Measurements from ENCODE around the gene XCL2. TPM values are rescaled to one million over a fixed set of nuclear protein-coding genes. Genes with fewer than 3 reads are reported as not detected.

The XCL2 gene
- polyA plus RNA-seq, 2 of the 4 experiments (the other 2 are of a cell fraction) = not detected

DNA sequence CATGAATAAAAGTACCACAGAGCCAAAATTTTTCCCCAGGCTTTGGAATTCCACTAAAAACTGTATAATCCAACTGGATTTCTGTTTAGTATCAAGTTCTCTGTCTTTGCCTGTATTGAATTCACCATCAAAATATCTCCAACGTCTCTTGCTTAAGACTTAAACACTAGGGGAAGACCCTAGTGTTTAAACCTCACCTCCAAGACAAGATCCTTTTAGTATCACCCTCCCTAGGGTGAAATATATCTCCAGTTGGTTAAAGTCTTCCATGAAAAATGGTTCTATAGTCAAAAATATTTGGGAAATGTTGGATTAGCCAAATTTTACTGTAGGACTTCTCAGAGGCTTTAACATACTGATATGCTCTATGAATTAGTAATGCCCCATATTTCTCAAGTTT is 24.5 kb upstream of the XCL2 start:
- Histone ChIP-seq H3K9me3 (no peaks in the 10 kb centered on the region; the same call in 2 of the 3 replicates), H3K4me3 (no peak overlapping the region), H3K4me1 (no peaks in the 10 kb centered on the region), H3K4me2 (no peak overlapping the region), H3K27ac (no peak overlapping the region)
- ATAC-seq (no peak), DNase-seq (ENCODE audit: low read depth in 1 of 2, low spot score in 1 of 2) (no peak), FAIRE-seq (no peak)
- TF ChIP-seq HOXB5 (CRISPR knock-in tag; IDR thresholded peaks at IDR 0.05) (no peak), PHF8 (IDR thresholded peaks at IDR 0.05; ENCODE audit: borderline replicate concordance, low read depth) (no peak), ZNF302 (CRISPR knock-in tag; IDR thresholded peaks at IDR 0.05) (no peak), MAZ (IDR thresholded peaks at IDR 0.05; ENCODE audit: borderline replicate concordance, low read depth, low read length) (no peak), JUN (IDR thresholded peaks at IDR 0.05) (no peak), ZSCAN20 (CRISPR knock-in tag; IDR thresholded peaks at IDR 0.05) (no peak), KDM1A (IDR thresholded peaks at IDR 0.05; ENCODE audit: low read depth) (no peak), MYC (IDR thresholded peaks at IDR 0.05; ENCODE audit: borderline replicate concordance, low read length) (no peak), TP53 (CRISPR knock-in tag; IDR thresholded peaks at IDR 0.05) (no peak), RFX5 (IDR thresholded peaks at IDR 0.05) (no peak), RNF2 (IDR thresholded peaks at IDR 0.05; ENCODE audit: borderline replicate concordance, low read depth) (no peak), GATA3 (IDR thresholded peaks at IDR 0.05; ENCODE audit: borderline replicate concordance) (no peak), HDAC2 (IDR thresholded peaks at IDR 0.05) (no peak), BHLHE40 (IDR thresholded peaks at IDR 0.05; ENCODE audit: low read depth, low read length) (no peak)
- TF ChIP-seq, protein P1, sequence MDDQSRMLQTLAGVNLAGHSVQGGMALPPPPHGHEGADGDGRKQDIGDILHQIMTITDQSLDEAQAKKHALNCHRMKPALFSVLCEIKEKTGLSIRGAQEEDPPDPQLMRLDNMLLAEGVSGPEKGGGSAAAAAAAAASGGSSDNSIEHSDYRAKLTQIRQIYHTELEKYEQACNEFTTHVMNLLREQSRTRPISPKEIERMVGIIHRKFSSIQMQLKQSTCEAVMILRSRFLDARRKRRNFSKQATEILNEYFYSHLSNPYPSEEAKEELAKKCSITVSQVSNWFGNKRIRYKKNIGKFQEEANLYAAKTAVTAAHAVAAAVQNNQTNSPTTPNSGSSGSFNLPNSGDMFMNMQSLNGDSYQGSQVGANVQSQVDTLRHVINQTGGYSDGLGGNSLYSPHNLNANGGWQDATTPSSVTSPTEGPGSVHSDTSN (IDR thresholded peaks at IDR 0.05) = no peak
- TF ChIP-seq, protein P2, sequence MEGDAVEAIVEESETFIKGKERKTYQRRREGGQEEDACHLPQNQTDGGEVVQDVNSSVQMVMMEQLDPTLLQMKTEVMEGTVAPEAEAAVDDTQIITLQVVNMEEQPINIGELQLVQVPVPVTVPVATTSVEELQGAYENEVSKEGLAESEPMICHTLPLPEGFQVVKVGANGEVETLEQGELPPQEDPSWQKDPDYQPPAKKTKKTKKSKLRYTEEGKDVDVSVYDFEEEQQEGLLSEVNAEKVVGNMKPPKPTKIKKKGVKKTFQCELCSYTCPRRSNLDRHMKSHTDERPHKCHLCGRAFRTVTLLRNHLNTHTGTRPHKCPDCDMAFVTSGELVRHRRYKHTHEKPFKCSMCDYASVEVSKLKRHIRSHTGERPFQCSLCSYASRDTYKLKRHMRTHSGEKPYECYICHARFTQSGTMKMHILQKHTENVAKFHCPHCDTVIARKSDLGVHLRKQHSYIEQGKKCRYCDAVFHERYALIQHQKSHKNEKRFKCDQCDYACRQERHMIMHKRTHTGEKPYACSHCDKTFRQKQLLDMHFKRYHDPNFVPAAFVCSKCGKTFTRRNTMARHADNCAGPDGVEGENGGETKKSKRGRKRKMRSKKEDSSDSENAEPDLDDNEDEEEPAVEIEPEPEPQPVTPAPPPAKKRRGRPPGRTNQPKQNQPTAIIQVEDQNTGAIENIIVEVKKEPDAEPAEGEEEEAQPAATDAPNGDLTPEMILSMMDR (IDR thresholded peaks at IDR 0.05) = no peak
- TF ChIP-seq, protein P3, sequence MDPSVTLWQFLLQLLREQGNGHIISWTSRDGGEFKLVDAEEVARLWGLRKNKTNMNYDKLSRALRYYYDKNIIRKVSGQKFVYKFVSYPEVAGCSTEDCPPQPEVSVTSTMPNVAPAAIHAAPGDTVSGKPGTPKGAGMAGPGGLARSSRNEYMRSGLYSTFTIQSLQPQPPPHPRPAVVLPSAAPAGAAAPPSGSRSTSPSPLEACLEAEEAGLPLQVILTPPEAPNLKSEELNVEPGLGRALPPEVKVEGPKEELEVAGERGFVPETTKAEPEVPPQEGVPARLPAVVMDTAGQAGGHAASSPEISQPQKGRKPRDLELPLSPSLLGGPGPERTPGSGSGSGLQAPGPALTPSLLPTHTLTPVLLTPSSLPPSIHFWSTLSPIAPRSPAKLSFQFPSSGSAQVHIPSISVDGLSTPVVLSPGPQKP (IDR thresholded peaks at IDR 0.05; ENCODE audit: low read depth, low read length) = no peak
- TF ChIP-seq, protein P4, sequence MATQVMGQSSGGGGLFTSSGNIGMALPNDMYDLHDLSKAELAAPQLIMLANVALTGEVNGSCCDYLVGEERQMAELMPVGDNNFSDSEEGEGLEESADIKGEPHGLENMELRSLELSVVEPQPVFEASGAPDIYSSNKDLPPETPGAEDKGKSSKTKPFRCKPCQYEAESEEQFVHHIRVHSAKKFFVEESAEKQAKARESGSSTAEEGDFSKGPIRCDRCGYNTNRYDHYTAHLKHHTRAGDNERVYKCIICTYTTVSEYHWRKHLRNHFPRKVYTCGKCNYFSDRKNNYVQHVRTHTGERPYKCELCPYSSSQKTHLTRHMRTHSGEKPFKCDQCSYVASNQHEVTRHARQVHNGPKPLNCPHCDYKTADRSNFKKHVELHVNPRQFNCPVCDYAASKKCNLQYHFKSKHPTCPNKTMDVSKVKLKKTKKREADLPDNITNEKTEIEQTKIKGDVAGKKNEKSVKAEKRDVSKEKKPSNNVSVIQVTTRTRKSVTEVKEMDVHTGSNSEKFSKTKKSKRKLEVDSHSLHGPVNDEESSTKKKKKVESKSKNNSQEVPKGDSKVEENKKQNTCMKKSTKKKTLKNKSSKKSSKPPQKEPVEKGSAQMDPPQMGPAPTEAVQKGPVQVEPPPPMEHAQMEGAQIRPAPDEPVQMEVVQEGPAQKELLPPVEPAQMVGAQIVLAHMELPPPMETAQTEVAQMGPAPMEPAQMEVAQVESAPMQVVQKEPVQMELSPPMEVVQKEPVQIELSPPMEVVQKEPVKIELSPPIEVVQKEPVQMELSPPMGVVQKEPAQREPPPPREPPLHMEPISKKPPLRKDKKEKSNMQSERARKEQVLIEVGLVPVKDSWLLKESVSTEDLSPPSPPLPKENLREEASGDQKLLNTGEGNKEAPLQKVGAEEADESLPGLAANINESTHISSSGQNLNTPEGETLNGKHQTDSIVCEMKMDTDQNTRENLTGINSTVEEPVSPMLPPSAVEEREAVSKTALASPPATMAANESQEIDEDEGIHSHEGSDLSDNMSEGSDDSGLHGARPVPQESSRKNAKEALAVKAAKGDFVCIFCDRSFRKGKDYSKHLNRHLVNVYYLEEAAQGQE (IDR thresholded peaks at IDR 0.05) = no peak
- TF ChIP-seq, protein P5, sequence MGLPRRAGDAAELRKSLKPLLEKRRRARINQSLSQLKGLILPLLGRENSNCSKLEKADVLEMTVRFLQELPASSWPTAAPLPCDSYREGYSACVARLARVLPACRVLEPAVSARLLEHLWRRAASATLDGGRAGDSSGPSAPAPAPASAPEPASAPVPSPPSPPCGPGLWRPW (IDR thresholded peaks at IDR 0.05) = no peak
- TF ChIP-seq, protein P6, sequence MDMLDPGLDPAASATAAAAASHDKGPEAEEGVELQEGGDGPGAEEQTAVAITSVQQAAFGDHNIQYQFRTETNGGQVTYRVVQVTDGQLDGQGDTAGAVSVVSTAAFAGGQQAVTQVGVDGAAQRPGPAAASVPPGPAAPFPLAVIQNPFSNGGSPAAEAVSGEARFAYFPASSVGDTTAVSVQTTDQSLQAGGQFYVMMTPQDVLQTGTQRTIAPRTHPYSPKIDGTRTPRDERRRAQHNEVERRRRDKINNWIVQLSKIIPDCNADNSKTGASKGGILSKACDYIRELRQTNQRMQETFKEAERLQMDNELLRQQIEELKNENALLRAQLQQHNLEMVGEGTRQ (IDR thresholded peaks at IDR 0.05) = no peak
- ChIA-PET CTCF (interaction anchor here (0.8 to 1.0 kb wide), 2 partner anchors 90 to 120 kb away, joined by 3 read pairs; no protein-coding TSS in a partner anchor), POLR2A (no interaction called here)
- 12% methylated on average over 1 of the region's 1 CpG for WGBS (ENCODE audit: missing lambda C conversion rate)

All from A549 (cell line).